GM12878 (cell line): ENCODE results near the gene PHLDB1. TPM values are rescaled to one million over a fixed set of nuclear protein-coding genes. Genes with fewer than 3 reads are reported as not detected.
A peak's percentile ranks its signal among the peaks of the same experiment; 100 is the strongest.

ENCODE experiments used
- ATAC-seq: fragments of 200-7000 bp; cut with Tn5 transposase; 3 replicates; pipeline ENCODE4 v1.9.1; 2020; ENCODE audit warnings: mild to moderate bottlenecking, moderate library complexity
- BruUV-seq: library from RNA; stranded (reverse); fragments of 400-500 nt; replicated peaks from 2 replicates; lab custom pipeline; 2021; lab: Mats Ljungman, UMichigan
- CTCF ChIA-PET: fragments of 300-600 bp; sonication (Branson Sonifier 250); formaldehyde crosslinking; extraction: SDS; loops from one replicate; lab custom pipeline; 2021; ENCODE audit warnings: inconsistent platforms; lab: Yijun Ruan, JAX
- POLR2A ChIA-PET: fragments of 350-600 bp; formaldehyde crosslinking; extraction: SDS; loops from one replicate; lab custom pipeline; 2021; ENCODE audit warnings: inconsistent platforms; lab: Charles Lee
- RAD21 ChIA-PET: fragments of 300-600 bp; sonication (Branson Sonifier 250); formaldehyde crosslinking; loops from one replicate; lab custom pipeline; 2023; ENCODE audit warnings: antibody characterized with exemption; ENCODE audit not compliant: unreplicated experiment; lab: Charles Lee
- SMC1A ChIA-PET: fragments of 300-600 bp; sonication (Branson Sonifier 250); formaldehyde crosslinking; loops from one replicate; lab custom pipeline; 2023; ENCODE audit not compliant: unreplicated experiment, uncharacterized antibody; lab: Charles Lee
- DNase-seq: peaks from one replicate; pipeline ENCODE4 v3.0.0-alpha.2; 2011; ENCODE audit warnings: low read depth, low spot score
- FAIRE-seq: peaks from 3 replicates; lab custom pipeline; 2011; peaks lifted over from hg19 to GRCh38; lab: Jason Lieb, UNC
- H2AFZ ChIP-seq: 2 replicates; pipeline ENCODE4 v1.6.0; 2011; ENCODE audit warnings: low read depth, low read length, control low read depth; ENCODE audit not compliant: control insufficient read depth
- H3K27ac ChIP-seq: 2 replicates; pipeline ENCODE4 v1.5.1; 2011; ENCODE audit warnings: control low read depth; ENCODE audit not compliant: control insufficient read depth, insufficient read depth
- H3K27me3 ChIP-seq, 2 experiments: replicated peaks in 1 of 2; 2 replicates each; pipeline versions ENCODE4 v1.6.0 to v1.6.1; 2011; ENCODE audit warnings: low read length in 1 of 2; ENCODE audit not compliant: control insufficient read depth in 2 of 2, insufficient read depth in 2 of 2
- H3K36me3 ChIP-seq, 2 experiments: 2 replicates each; pipeline ENCODE4 v1.5.1; 2011; ENCODE audit warnings: low read length in 1 of 2; ENCODE audit not compliant: control insufficient read depth in 2 of 2, insufficient read depth in 2 of 2
- H3K4me1 ChIP-seq: 2 replicates; pipeline ENCODE4 v1.6.1; 2011; ENCODE audit warnings: mild to moderate bottlenecking, low read length, moderate library complexity, mixed read lengths; ENCODE audit not compliant: control insufficient read depth, insufficient read depth
- H3K4me2 ChIP-seq: 2 replicates; pipeline ENCODE4 v1.6.0; 2011; ENCODE audit warnings: control low read depth; ENCODE audit not compliant: control insufficient read depth, insufficient read depth
- H3K4me3 ChIP-seq: fragments of 200-600 bp; sonication (generic); 2 replicates; pipeline ENCODE4 v1.5.1; 2016
- H3K79me2 ChIP-seq: 2 replicates; pipeline ENCODE4 v1.6.0; 2011; ENCODE audit warnings: low read length; ENCODE audit not compliant: control insufficient read depth, insufficient read depth
- H3K9ac ChIP-seq: 2 replicates; pipeline ENCODE4 v1.8.0; 2011; ENCODE audit warnings: low read length, control low read depth, mixed read lengths; ENCODE audit not compliant: control insufficient read depth, insufficient read depth
- H3K9me3 ChIP-seq: replicated peaks from 3 replicates; pipeline ENCODE4 v1.5.1; 2011; ENCODE audit warnings: mild to moderate bottlenecking, low read length; ENCODE audit not compliant: control insufficient read depth, insufficient read depth
- H4K20me1 ChIP-seq: 2 replicates; pipeline ENCODE4 v1.6.0; 2011; ENCODE audit not compliant: control insufficient read depth, insufficient read depth
- ATF7 ChIP-seq: fragments of 450-650 bp; IDR thresholded peaks from 2 replicates; pipeline ENCODE4 v1.6.1; 2016; ENCODE audit warnings: low read depth, mild to moderate bottlenecking
- CBFB ChIP-seq: IDR thresholded peaks from 2 replicates; pipeline ENCODE4 v1.6.1; 2016; ENCODE audit warnings: antibody characterized with exemption, low read depth
- DPF2 ChIP-seq: fragments of 450-650 bp; IDR thresholded peaks from 2 replicates; pipeline ENCODE4 v1.6.1; 2017; ENCODE audit warnings: mild to moderate bottlenecking
- GABPA ChIP-seq: IDR thresholded peaks from 2 replicates; pipeline ENCODE4 v1.6.1; 2014; ENCODE audit warnings: antibody characterized with exemption, low read depth, mild to moderate bottlenecking, inconsistent platforms
- HDAC6 ChIP-seq: fragments of 200-600 bp; sonication (generic); IDR thresholded peaks from one replicate; pipeline ENCODE4 v1.8.0; 2017; ENCODE audit warnings: antibody characterized with exemption; ENCODE audit not compliant: unreplicated experiment
- MXI1 ChIP-seq: fragments of 150-350 bp; IDR thresholded peaks from 2 replicates; pipeline ENCODE4 v1.6.1; 2011; ENCODE audit warnings: low read depth, mild to moderate bottlenecking, inconsistent platforms, low read length, improper control_type of control experiment
- MYC ChIP-seq: IDR thresholded peaks from 2 replicates; pipeline ENCODE4 v1.6.1; 2011; ENCODE audit warnings: mild to moderate bottlenecking, low read length, moderate library complexity, inconsistent platforms; ENCODE audit not compliant: insufficient read depth, insufficient replicate concordance, insufficient read length, severe bottlenecking
- NBN ChIP-seq: fragments of 450-650 bp; IDR thresholded peaks from 2 replicates; pipeline ENCODE4 v1.6.1; 2016
- NFYB ChIP-seq: IDR thresholded peaks from 2 replicates; pipeline ENCODE4 v1.6.1; 2011; ENCODE audit warnings: low read depth, mild to moderate bottlenecking, low read length, improper control_type of control experiment, moderate library complexity; ENCODE audit not compliant: insufficient read depth
- POLR2A ChIP-seq: IDR thresholded peaks from 2 replicates; pipeline ENCODE4 v1.6.1; 2011; ENCODE audit warnings: low read depth, mild to moderate bottlenecking, low read length
- RUNX3 ChIP-seq: IDR thresholded peaks from 2 replicates; pipeline ENCODE4 v1.6.1; 2012; ENCODE audit warnings: low read length, inconsistent platforms
- SMARCA5 ChIP-seq: fragments of 450-650 bp; IDR thresholded peaks from 2 replicates; pipeline ENCODE4 v1.6.1; 2017; ENCODE audit warnings: mild to moderate bottlenecking
- SMC3 ChIP-seq: IDR thresholded peaks from 2 replicates; pipeline ENCODE4 v1.6.1; 2011; ENCODE audit warnings: low read length, improper control_type of control experiment, borderline replicate concordance
- SUZ12 ChIP-seq: fragments of 200-600 bp; sonication (generic); IDR thresholded peaks from one replicate; pipeline ENCODE4 v1.6.1; 2018; ENCODE audit warnings: antibody characterized with exemption, mild to moderate bottlenecking; ENCODE audit not compliant: unreplicated experiment
- YY1 ChIP-seq: IDR thresholded peaks from 2 replicates; pipeline ENCODE4 v1.6.1; 2011; ENCODE audit warnings: low read depth, mild to moderate bottlenecking, low read length
- ZNF687 ChIP-seq: fragments of 450-650 bp; IDR thresholded peaks from 2 replicates; pipeline ENCODE4 v1.6.1; 2017; ENCODE audit warnings: mild to moderate bottlenecking, moderate library complexity
- WGBS: methylation state at CpG from one replicate; pipeline ENCODE4 v1.1.6; 2016; ENCODE audit warnings: low lambda C conversion rate; ENCODE audit not compliant: insufficient replicate concordance, insufficient coverage; ENCODE audit errors: missing lambda C conversion rate; 5-methylcytosine and 5-hydroxymethylcytosine counted together
- in situ Hi-C: fragments of 300-500 bp; cut with MboI; formaldehyde crosslinking; loops from 9 replicates; pipeline ENCODE4 v1.14.3; 2018; ENCODE audit warnings: mixed read lengths
- intact Hi-C: fragments of 100-400 bp; cut with micrococcal nuclease; formaldehyde crosslinking; loops from one replicate; pipeline ENCODE4 v1.14.2; 2022; ENCODE audit not compliant: unreplicated experiment
- polyA plus RNA-seq, 11 experiments: library from polyadenylated mRNA; depleted of rRNA in 4 of 11; unstranded in 6 of 11; stranded (reverse) in 5 of 11; fragments of >200 nt; fragmentation: Nextera tagmentation in 4 of 11; fragmentation: Illumina TruSeq in 1 of 11; extraction: Ambion mirVana in 4 of 11; extraction: Trizol in 1 of 11; gene quantifications; 1 replicate in 1 of 11; 2 replicates in 10 of 11; pipeline versions ENCODE4 v1.2.1 to v1.2.3, GENCODE V29; 2011 to 2016; ENCODE audit warnings: inconsistent platforms in 2 of 11, missing spikeins in 2 of 11, low read depth in 1 of 11
- total RNA-seq, 4 experiments: library from RNA; depleted of rRNA in 3 of 4; stranded (reverse); fragments of >200 nt in 3 of 4; fragmentation: Illumina TruSeq in 1 of 4; extraction: Trizol in 1 of 4; gene quantifications; 2 replicates each; pipeline versions ENCODE4 v1.2.1 to v1.2.3, GENCODE V29; 2013 to 2021
- TF ChIP-seq, protein P1 (sequence below): fragments of 450-650 bp; IDR thresholded peaks from 2 replicates; pipeline ENCODE4 v1.6.1; 2017; ENCODE audit warnings: mild to moderate bottlenecking, low read depth, inconsistent platforms; ENCODE audit not compliant: poor library complexity, severe bottlenecking

The PHLDB1 gene
- total and polyA plus RNA-seq, 10 of the 15 experiments (the other 5 are each of a cell fraction or from before 2014, with no cell fraction given), result 0.03 to 0.26 (median 0.18) TPM; not detected in 4

- H3K4me3 ChIP-seq, result peak within 1 kb of the TSS; percentile 90
- TF ChIP-seq YY1, result peak; percentile 95
- TF ChIP-seq NFYB, result no peak
- 0 out of 2 replicates have a peak, but pooled peaks have one; percentile 19 for TF ChIP-seq ZNF687
- no peak for TF ChIP-seq SUZ12
- 0 out of 2 replicates have a peak, but pooled peaks have one; percentile 13 for TF ChIP-seq ATF7
- TF ChIP-seq GABPA, result 0 out of 2 replicates have a peak, but pooled peaks have one; percentile 49
- TF ChIP-seq RUNX3, result 0 out of 2 replicates have a peak, but pooled peaks have one; percentile 14
- TF ChIP-seq SMC3, result no peak
- peak; percentile 31 for TF ChIP-seq HDAC6
- 0 out of 2 replicates have a peak, but pooled peaks have one; percentile 16 for TF ChIP-seq DPF2
- TF ChIP-seq, protein P1, sequence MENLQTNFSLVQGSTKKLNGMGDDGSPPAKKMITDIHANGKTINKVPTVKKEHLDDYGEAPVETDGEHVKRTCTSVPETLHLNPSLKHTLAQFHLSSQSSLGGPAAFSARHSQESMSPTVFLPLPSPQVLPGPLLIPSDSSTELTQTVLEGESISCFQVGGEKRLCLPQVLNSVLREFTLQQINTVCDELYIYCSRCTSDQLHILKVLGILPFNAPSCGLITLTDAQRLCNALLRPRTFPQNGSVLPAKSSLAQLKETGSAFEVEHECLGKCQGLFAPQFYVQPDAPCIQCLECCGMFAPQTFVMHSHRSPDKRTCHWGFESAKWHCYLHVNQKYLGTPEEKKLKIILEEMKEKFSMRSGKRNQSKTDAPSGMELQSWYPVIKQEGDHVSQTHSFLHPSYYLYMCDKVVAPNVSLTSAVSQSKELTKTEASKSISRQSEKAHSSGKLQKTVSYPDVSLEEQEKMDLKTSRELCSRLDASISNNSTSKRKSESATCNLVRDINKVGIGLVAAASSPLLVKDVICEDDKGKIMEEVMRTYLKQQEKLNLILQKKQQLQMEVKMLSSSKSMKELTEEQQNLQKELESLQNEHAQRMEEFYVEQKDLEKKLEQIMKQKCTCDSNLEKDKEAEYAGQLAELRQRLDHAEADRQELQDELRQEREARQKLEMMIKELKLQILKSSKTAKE, result peak; percentile 33
- peak; percentile 68; the same call in 1 of the 2 replicates for TF ChIP-seq CBFB
- TF ChIP-seq NBN, result 0 out of 2 replicates have a peak, but pooled peaks have one; percentile 63
- peak; percentile 96 for TF ChIP-seq POLR2A
- no peak for TF ChIP-seq MXI1
- no peak for TF ChIP-seq MYC
- no peak for TF ChIP-seq SMARCA5
Observed at GRCh38 chr11:118572061-118572980, 35.1 kb upstream of the PHLDB1 start, which contains the start of gene ARCN1. TSS of gene ARCN1 (plus strand) at chr11:118572409. CDS start at chr11:118572548, 139 bp downstream.

More at GRCh38 chr11:118572061-118572980, 35.1 kb upstream of the PHLDB1 start, which contains the start of gene ARCN1:
- ATAC-seq (peak; percentile 90), FAIRE-seq (peak; percentile 38), DNase-seq (peak; percentile 24)
- Histone ChIP-seq H3K27me3 (no peaks in the 10 kb centered on the region), H3K79me2 (peaks cover 52% of the 10 kb centered on the region), H3K36me3 (peaks cover 0 to 2% of the 10 kb centered on the region in 2 experiments; a peak in 1 of 4 replicates), H3K27ac (peak within 1 kb of the TSS; percentile 96), H3K9me3 (no peaks in the 10 kb centered on the region), H2AFZ (peak within 1 kb of the TSS; percentile 92), H3K4me2 (peak within 1 kb of the TSS; percentile 84), H3K9ac (peak within 1 kb of the TSS; percentile 97), H3K4me1 (peaks cover 3% of the 10 kb centered on the region; the same call in 1 of the 2 replicates), H4K20me1 (0 out of 2 replicates have a peak, but pooled peaks cover 3% of the 10 kb centered on the region)
- intact Hi-C loops, result loop anchor here (10.0 kb wide), 1 partner anchor 278 kb away; no protein-coding TSS in a partner anchor
- CTCF ChIA-PET, result interaction anchor here (0.6 to 1.1 kb wide), 3 partner anchors 188 to 313 kb away, joined by 3 read pairs; no protein-coding TSS in a partner anchor
- in situ Hi-C loops, result no loop called here
- no TSS peak for BruUV-seq
- SMC1A ChIA-PET, result no interaction called here
- whole genome bisulfite sequencing, result under 1% methylated on average over 41 of the region's 55 CpGs
- RAD21 ChIA-PET, result interaction anchor here (0.6 to 0.9 kb wide), 2 partner anchors 28 to 76 kb away, joined by 3 read pairs; no protein-coding TSS in a partner anchor
- POLR2A ChIA-PET, result interaction anchor here (0.6 to 1.5 kb wide), 5 partner anchors 125 to 358 kb away, joined by 3 to 5 read pairs (median 3); no protein-coding TSS in a partner anchor
